Keratinocyte (primary cell): ENCODE measurements around the gene MON2.

ENCODE experiments used
- CTCF ChIP-seq, 3 experiments: IDR thresholded peaks in 1 of 3; conservative IDR thresholded peaks in 1 of 3; optimal IDR thresholded peaks in 1 of 3; 2 replicates in 2 of 3; 3 replicates in 1 of 3; pipeline versions ENCODE3 to v1.5.1; 2011; ENCODE audit warnings: low read length in 3 of 3, mild to moderate bottlenecking in 3 of 3, moderate library complexity in 2 of 3, control low read depth in 1 of 3, inconsistent platforms in 1 of 3; ENCODE audit not compliant: insufficient read depth in 2 of 3; ENCODE audit errors: extremely low read depth in 1 of 3
- EZH2 ChIP-seq: IDR thresholded peaks from one replicate; pipeline ENCODE4 v1.6.1; 2012; ENCODE audit warnings: inconsistent platforms, mild to moderate bottlenecking, low read length, moderate library complexity

- TF ChIP-seq CTCF (optimal IDR thresholded peaks at IDR 0.05 in 1 of 3, IDR thresholded peaks at IDR 0.05 in 1 of 3, conservative IDR thresholded peaks at IDR 0.05 in 1 of 3; ENCODE audit: extremely low read depth in 1 of 3, insufficient read depth in 2 of 3, low read length in 3 of 3) (no peak), EZH2 (no peak)
These were observed 96.2 kb downstream of the MON2 start for GRCh38 chr12:62562846-62563245.
